ENCODE results near the gene SPON1.

GRCh38 chr11:14073849-14074476 lies 111.4 kb downstream of the SPON1 start:
- TF ChIP-seq CTCF (IDR thresholded peaks at IDR 0.05): no peak
- TF ChIP-seq SIN3A (IDR thresholded peaks at IDR 0.05; ENCODE audit: borderline replicate concordance, insufficient read depth, low read depth, low read length): no peak
